ACC112 (cell line): Measurements from ENCODE around the gene ADCY10.
"Not testable (repeated sequence)": the region's sequence is repeated elsewhere in the genome, so short reads cannot be mapped to it uniquely, and the experiment has no call there.

ENCODE experiments used
- H2AFZ ChIP-seq: fragments of 200-600 bp; sonication (generic); one replicate; pipeline ENCODE4 v1.6.0; 2017; ENCODE audit warnings: antibody characterized with exemption, low read length; ENCODE audit not compliant: unreplicated experiment
- H3K27ac ChIP-seq: fragments of 200-600 bp; sonication (generic); 2 replicates; pipeline ENCODE4 v1.5.1; 2014; ENCODE audit warnings: low read depth, mild to moderate bottlenecking, antibody characterized with exemption, low read length, moderate library complexity
- H3K27me3 ChIP-seq: fragments of 200-600 bp; sonication (generic); 2 replicates; pipeline ENCODE4 v1.6.1; 2014; ENCODE audit warnings: mild to moderate bottlenecking, antibody characterized with exemption, low read length, moderate library complexity, mixed read lengths; ENCODE audit not compliant: insufficient read depth
- H3K36me3 ChIP-seq: fragments of 200-600 bp; sonication (generic); 2 replicates; pipeline ENCODE4 v1.6.1; 2016; ENCODE audit warnings: mild to moderate bottlenecking, antibody characterized with exemption, low read length, moderate library complexity, mixed read lengths; ENCODE audit not compliant: insufficient read depth
- H3K4me1 ChIP-seq: fragments of 200-600 bp; sonication (generic); one replicate; pipeline ENCODE4 v1.6.1; 2016; ENCODE audit warnings: low read length, mixed read lengths; ENCODE audit not compliant: insufficient read depth, unreplicated experiment, control insufficient read depth
- H3K4me3 ChIP-seq: fragments of 200-600 bp; sonication (generic); 2 replicates; pipeline ENCODE4 v1.5.1; 2014; ENCODE audit warnings: mild to moderate bottlenecking, low read depth, low read length
- H3K79me2 ChIP-seq: fragments of 200-600 bp; sonication (generic); one replicate; pipeline ENCODE4 v1.6.0; 2016; ENCODE audit warnings: low read length; ENCODE audit not compliant: control insufficient read depth, unreplicated experiment, insufficient read depth

The ADCY10 gene

DNA sequence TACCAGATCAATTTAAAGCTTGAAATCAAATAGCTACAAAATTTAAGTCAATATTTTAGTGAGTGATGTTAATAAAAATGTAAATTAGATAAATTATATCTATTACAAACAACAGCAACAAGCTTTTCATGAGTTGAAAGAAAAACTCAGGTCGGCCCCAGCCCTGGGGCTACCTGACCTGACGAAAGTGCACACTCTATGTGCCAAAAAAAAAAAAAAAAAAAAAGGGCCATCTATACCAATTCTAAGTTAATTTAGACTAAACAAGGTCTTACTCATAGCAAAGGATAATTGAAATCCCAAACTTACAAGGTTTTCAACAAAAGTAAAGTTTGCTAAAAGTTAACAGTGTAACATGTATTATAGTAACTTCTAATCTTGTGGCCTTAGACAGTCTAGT, 47.6 kb downstream of the ADCY10 start:
- not testable (repeated sequence) for H3K79me2 ChIP-seq, H3K4me3 ChIP-seq, H3K27me3 ChIP-seq, H3K36me3 ChIP-seq, H2AFZ ChIP-seq, H3K4me1 ChIP-seq, H3K27ac ChIP-seq

DNA sequence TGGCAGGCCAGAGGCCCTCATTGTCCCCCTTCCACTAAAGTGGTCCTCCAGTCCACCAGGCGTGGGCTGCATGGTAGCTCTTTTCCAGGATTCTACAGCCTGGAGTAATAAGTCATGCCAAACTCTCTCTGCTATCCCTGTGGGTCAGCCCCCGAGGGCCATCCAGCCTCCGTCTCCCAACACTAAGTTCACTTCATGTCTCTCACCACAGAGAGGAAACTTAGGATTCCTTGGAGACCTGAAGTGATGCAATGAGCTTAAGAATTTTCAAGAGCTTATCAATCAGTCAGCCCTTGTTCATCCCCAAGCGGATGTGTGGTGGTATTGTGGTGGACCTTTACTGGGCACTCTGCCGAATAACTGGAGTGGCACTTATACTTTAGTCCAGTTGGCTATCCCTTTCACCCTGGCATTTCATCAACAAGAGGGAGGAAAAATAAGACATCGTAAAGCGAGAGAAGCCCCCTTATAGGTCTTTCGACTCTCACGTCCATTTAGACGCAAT, 48.1 kb downstream of the ADCY10 start:
- not testable (repeated sequence) for H3K4me1 ChIP-seq, H3K36me3 ChIP-seq, H3K4me3 ChIP-seq, H3K27me3 ChIP-seq, H3K27ac ChIP-seq, H3K79me2 ChIP-seq, H2AFZ ChIP-seq

DNA sequence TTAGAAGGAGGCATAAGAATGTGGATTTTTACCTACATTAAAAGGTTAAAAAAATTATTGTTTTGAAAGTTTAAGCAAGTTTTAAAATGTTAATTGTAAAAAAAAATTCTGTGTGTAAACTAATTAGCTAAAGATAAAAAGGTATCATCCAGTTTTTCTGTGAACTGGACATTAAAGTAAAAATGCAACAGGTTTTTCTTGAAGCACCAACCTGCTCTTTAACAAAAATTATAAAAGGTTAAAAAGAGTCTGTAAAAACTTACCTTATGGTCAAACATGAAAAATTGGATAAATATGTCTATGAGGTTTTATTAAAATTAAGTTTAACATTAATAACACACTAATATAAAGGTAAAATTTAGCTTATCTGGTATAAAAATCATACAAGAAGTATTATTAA, 48.7 kb downstream of the ADCY10 start:
- not testable (repeated sequence) for H3K4me1 ChIP-seq, H3K27me3 ChIP-seq, H3K4me3 ChIP-seq, H3K36me3 ChIP-seq, H2AFZ ChIP-seq, H3K79me2 ChIP-seq, H3K27ac ChIP-seq

DNA sequence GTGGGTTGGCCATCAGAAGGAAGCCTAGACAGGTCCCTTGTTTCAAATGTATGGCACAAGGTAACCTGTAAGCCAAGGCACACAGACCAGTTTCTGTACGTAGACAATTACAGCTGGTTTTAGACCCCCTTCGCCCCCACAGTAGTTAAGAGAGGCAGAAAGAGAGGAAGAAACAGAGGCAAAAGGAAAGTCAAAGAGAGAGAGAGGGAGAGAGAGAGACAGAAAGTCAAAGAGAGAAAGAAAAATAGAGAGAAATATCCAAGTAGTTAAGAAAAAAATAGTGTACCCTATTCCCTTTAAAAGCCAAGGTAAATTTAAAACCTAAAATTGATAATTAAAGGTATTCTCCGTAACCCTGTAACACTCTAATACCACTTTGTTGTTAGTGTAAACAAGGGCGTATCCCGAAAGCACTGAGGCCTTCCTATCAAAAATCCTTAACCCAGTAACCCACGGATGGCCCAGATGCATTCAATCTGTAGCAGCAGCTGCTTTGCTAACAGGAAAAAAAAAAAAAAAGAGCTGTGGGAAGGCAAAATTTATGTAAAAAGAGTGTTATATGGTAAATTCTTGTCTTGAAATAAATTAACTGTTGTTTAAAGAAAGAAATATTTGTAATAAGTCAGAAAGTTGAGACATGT, 49.4 kb downstream of the ADCY10 start:
- no peak overlapping the region for H3K27ac ChIP-seq
- peaks cover 9% of the 10 kb centered on the region for H3K4me1 ChIP-seq
- no peaks in the 10 kb centered on the region for H3K36me3 ChIP-seq
- H3K4me3 ChIP-seq = no peak overlapping the region
- H2AFZ ChIP-seq = no peak overlapping the region
- H3K27me3 ChIP-seq = no peaks in the 10 kb centered on the region
- no peaks in the 10 kb centered on the region for H3K79me2 ChIP-seq

DNA sequence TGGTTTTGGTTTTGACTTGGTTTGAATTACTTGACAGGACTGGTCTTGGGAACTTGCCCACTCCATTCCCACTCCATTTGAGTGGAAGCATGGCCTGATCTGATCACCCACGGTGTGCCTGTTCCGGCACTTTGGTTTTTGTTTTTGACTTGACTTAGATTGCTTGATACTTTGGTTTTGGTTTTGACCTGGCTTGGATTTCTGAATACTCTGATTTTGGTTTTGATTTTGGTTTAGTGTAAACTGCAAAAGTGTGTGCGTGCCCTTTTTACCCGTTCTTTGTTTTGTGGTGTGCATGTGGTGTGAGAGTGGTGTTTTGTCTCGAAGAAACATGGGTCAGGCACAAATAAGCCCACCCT, 50.0 kb downstream of the ADCY10 start:
- H3K27ac ChIP-seq = no peak overlapping the region
- H3K4me1 ChIP-seq = peaks cover 9% of the 10 kb centered on the region
- no peak overlapping the region for H2AFZ ChIP-seq

DNA sequence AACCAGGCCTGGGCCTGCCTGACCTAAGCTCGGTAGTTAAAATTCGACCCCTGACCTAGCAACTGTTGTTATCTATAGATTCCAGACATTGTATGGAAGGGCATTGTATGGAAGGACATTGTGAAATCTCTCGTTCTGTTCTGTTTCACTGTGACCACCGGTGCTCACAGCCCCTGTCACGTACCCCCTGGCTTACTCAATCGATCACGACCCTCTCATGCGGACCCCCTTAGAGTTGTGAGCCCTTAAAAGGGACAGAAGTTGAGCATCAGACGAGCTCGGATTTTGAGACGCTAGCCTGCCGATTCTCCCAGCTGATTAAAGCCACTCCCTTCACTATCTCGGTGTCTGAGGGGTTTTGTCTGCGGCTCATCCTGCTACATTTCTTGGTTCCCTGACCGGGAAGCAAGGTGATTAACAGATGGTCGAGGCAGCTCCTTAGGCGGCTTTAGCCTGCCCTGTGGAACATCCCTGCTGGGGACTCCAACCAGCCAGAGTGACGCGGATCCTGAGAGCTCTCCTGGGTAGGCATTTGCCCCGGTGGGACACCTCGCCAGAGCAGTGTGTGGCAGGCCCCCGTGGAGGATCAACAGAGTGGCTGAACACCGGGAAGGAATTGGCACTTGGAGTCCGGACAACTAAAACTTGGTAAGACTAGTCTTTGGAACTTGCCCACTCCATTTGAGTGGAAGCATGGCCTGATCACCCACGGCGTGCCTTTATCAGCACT, 50.6 kb downstream of the ADCY10 start:
- not testable (repeated sequence) for H3K27ac ChIP-seq, H3K36me3 ChIP-seq, H3K79me2 ChIP-seq, H3K4me3 ChIP-seq, H3K4me1 ChIP-seq, H2AFZ ChIP-seq, H3K27me3 ChIP-seq

More for the DNA sequence above, 50.0 kb downstream of the ADCY10 start:
- no peak overlapping the region for H3K4me3 ChIP-seq
- no peaks in the 10 kb centered on the region for H3K27me3 ChIP-seq
- no peaks in the 10 kb centered on the region for H3K36me3 ChIP-seq
- no peaks in the 10 kb centered on the region for H3K79me2 ChIP-seq

DNA sequence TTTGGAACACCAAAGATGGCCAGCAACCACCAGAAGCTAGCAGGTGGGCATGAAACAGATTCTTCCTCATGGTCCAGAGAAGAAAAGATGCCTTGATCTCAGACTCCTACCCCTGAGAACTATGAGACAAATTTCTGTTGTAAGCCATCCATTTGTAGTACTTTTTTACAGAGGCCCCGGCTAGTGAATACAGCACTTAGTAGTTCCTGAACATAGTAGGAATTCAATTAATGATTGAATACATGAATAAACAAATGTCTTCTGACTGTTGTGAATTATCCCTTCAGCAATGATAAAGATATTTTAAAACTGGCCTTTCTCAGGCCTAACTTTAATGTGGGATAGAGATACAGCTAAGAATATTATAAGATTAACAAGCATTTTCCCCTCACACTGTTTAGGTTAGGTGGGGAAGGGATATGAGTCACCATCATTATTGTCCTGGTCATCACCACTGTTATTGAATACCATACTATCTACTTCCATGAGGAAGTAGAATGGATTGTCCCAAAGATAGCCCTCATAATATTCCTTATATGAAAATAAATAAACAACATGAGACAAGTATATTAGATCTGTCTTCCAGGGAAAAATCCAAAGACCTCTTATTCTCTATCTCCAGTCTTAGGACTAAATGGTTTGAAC, 51.4 kb downstream of the ADCY10 start:
- H3K4me3 ChIP-seq = no peak overlapping the region
- no peak overlapping the region for H3K27ac ChIP-seq

DNA sequence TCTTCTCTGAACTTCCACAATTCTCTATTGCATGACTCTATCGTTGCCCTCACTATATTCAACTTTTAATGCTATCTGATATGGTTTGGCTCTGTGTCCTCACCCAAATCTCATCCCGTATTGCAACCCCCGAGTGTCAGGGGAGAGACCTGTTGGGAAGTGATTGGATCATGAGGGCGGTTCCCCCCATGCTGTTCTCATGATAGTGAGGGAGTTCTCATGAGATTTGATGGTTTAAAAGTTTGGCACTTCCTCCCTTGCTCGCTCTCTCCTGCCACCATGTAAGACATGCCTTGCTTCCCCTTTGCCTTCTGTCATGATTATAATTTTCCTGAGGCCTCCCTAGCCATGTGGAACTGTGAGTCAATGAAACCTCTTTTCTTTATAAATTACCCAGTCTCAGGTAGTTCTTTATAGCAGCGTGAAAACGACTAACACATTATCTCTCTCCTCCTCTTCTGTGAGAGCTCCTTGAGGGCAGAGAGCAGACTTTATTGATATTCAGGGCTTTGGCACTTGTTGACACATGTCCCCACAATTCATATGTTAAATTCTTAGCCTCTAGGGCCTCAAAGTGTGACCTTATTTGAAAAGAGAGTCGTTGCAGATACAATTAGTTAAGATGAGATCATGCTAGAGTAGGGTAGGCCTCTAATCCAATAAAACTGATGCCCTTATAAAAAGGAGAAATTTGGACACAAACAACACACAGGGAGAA, 52.1 kb downstream of the ADCY10 start:
- Histone ChIP-seq H2AFZ (no peak overlapping the region), H3K79me2 (no peaks in the 10 kb centered on the region), H3K4me1 (peaks cover 9% of the 10 kb centered on the region), H3K27ac (no peak overlapping the region), H3K27me3 (no peaks in the 10 kb centered on the region), H3K36me3 (no peaks in the 10 kb centered on the region), H3K4me3 (no peak overlapping the region)

More for the DNA sequence above, 51.4 kb downstream of the ADCY10 start:
- Histone ChIP-seq H3K4me1 (peaks cover 9% of the 10 kb centered on the region), H3K36me3 (no peaks in the 10 kb centered on the region), H3K27me3 (no peaks in the 10 kb centered on the region), H3K79me2 (no peaks in the 10 kb centered on the region), H2AFZ (no peak overlapping the region)

DNA sequence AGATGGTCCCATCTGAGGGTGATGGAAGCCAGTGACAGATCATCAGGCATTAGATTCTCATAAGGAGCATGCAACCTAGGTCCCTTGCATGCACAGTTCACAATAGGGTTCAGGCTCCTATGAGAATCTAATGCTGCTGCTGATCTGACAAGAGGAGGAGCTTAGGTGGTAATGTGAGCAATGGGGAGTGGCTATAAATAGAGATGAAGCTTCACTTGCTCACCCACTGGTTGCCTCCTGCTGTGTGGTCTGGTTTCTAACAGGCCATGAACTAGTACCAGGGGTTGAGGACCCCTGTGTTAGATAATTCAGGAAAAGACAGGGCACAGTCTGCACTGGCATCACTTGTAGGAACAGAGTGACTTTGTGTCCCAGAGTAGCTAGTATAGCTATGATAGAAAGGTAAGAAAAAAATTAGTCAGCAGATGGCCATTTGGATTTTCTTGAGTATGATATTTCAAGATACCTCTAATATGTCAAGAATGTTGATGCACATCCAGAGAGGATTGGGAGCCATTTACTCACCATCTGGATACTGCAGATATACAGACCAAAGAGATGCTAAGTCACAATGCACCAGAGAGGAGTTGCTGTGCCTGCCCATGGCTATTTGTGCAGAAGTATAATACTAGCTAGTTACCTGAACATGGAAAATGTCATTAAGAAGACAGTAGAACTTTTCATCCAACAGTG, 53.6 kb downstream of the ADCY10 start:
- Histone ChIP-seq H3K79me2 (no peaks in the 10 kb centered on the region), H3K4me3 (no peak overlapping the region), H3K4me1 (peaks cover 9% of the 10 kb centered on the region), H3K27me3 (no peaks in the 10 kb centered on the region), H3K27ac (no peak overlapping the region), H2AFZ (no peak overlapping the region), H3K36me3 (no peaks in the 10 kb centered on the region)

DNA sequence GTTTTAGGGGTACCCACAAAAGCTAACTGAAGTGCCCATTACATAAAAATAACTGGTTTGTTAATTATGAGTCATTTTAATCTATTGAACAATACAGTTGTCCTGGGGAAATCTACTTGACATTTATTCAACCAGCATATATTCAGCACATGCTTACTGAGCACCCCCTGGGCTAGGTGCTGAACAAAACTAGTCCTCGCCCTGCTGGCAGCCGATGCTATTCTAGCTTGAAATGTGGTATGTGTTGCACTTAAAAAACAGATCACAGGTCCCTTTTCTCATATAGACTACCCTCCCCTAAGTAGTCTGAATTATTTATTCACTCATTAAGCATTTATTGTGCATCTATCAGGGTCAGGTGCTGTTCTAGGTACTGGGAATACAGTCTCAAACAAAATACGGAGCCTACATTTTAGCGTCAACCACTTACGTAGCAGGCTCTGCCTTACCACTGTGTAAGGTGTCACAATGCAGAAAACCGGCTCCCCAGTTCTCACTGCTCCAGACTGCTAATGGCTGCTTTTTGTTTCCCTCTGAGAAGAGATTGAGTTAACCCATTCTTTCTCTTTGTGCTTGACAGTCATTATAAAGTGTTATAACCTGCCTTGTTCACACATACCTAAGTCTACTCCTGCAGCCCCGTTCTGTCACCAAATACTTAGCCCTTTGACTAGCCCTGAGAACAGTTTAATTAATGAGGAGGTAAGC, 57.1 kb downstream of the ADCY10 start:
- no peak overlapping the region for H3K27ac ChIP-seq
- H2AFZ ChIP-seq = no peak overlapping the region
- H3K4me3 ChIP-seq = no peak overlapping the region
- H3K36me3 ChIP-seq = no peaks in the 10 kb centered on the region
- H3K27me3 ChIP-seq = no peaks in the 10 kb centered on the region
- H3K4me1 ChIP-seq = no peaks in the 10 kb centered on the region
- no peaks in the 10 kb centered on the region for H3K79me2 ChIP-seq
